Regular cardiac myocyte (primary cell): ENCODE measurements around the gene ADGRV1. TPM values are rescaled to one million over a fixed set of nuclear protein-coding genes. Genes with fewer than 3 reads are reported as not detected.

Source experiments
- total RNA-seq: library from RNA; depleted of rRNA; stranded (reverse); fragments of >200 nt; gene quantifications from 2 replicates; pipeline ENCODE4 v1.2.3, GENCODE V29; 2014

ADGRV1 gene
- total RNA-seq: 0.19 and 1.4 TPM in 2 replicates

GRCh38 chr5:90558344-90559192 is at the start of gene ADGRV1:
Gene ADGRV1, plus strand, starts transcription at chr5:90558797. Its CDS starts 99 bp downstream, at chr5:90558896.

GRCh38 chr5:90529194-90529938 is 29.2 kb upstream of the ADGRV1 start, which contains the start of gene LYSMD3:
Gene LYSMD3, minus strand, starts transcription at chr5:90529584. Its CDS starts 4,295 bp downstream, at chr5:90525289.

Other genes with a start within 250 kb of the ADGRV1 start
- gene CETN3, start 149.0 kb upstream of the ADGRV1 start, total RNA-seq: 16.3 TPM in 2 replicates
- 3.1 and 4.0 TPM in 2 replicates for gene MBLAC2, start 84.0 kb upstream of the ADGRV1 start, total RNA-seq
- gene POLR3G, start 83.9 kb upstream of the ADGRV1 start, total RNA-seq: 6.8 and 20.5 TPM in 2 replicates
- 18.6 and 31.6 TPM in 2 replicates for gene LYSMD3, start 29.2 kb upstream of the ADGRV1 start, total RNA-seq